NCI-H2107 treated with DMSO at 0.1 percent for 48 hours (cell line): ENCODE measurements around the gene F13A1.

Experiments used
- DNase-seq: peaks from one replicate; lab custom pipeline; 2025; ENCODE audit not compliant: unreplicated experiment; lab: John Stamatoyannopoulos, UW

Gene F13A1

GRCh38 chr6:6195080-6195479, 125.4 kb downstream of the F13A1 start:
- DNase-seq, result no peak

- no peak for DNase-seq
Observed at GRCh38 chr6:6193221-6193745, 127.2 kb downstream of the F13A1 start.

DNA sequence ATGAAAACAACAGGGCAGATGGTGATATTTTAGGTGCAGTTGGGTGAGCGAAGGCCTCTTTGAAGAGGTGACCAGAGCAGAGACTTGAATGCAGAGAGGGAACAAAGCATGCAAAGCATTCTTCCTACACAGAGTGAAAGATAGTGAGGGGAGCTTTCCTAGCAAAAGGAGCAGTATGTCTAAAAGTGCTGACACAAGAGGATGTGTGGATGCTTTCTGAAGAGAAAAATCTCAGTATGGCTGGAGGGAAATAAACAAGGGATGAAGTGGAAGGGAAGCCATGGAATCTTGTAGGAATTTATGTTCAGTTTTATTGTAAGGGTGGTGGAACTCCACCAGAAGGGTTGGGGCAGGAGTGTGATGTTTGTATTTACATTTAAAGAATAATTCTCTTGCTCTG, 128.6 kb downstream of the F13A1 start:
- no peak for DNase-seq

DNA sequence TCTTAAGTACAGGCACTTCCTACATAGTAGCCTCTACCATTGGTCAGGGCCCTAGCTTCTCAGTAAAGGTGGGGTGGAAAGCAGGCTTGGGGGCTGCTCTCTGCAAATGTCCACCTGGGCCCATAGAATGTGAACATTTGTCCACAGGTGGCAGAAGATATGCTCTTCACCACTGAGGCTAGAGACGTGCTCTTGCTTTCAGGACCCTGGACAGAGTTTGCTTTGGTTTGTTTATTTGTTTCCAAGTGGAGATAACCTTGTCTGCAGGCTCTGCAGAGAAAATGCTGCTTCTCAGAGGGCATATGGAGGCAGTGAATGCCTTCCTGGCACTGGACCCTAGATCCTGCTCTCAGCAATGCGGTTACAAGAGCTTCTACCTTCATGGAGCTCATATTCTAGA, 129.0 kb downstream of the F13A1 start:
- no peak for DNase-seq

- no peak for DNase-seq
Observed at GRCh38 chr6:6180684-6181083, 139.8 kb downstream of the F13A1 start.

- DNase-seq, result no peak
Observed at GRCh38 chr6:6179858-6180623, 140.4 kb downstream of the F13A1 start.

- no peak for DNase-seq
Observed at GRCh38 chr6:6178795-6179194, 141.7 kb downstream of the F13A1 start.

DNA sequence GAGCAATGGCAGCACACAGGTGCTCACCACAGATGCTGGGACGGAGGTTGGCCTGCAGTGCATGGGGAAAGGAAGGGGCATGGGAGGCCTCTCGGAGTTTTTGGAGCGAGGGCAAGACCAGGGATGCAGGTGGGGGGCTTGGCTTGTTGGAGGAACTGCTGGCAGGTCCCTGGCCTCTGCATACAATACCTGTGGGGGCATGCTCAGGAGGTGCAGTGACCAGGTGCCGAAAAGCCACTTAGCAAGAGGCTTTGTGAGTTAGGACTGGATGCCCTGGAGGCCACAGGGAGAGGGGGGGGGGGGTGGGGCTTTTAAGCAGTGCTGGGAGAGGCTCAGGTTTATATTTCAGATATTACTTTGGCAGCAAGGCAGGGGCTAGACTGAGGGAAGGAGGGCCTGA, 142.7 kb downstream of the F13A1 start:
- no peak for DNase-seq

GRCh38 chr6:6176586-6177228, 143.8 kb downstream of the F13A1 start:
- DNase-seq, result no peak

DNA sequence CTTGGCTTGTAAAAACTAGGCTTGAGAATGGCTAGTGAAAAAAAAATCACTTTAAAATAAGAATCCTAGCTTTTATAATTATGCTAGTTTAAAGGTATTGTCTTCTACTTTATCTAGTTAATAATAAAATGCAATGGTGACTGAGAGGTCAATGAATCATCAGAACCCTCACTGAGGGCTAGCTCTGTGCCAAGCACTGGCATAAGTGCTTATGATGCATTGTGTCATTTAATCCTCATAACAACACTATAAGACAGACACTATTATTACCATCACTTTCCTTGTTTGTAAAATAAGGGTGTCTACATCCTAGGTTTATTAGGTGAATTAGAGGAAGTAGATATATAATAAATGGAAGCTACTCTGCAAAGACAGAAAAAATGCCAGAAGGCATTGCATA, 144.3 kb downstream of the F13A1 start:
- no peak for DNase-seq

DNA sequence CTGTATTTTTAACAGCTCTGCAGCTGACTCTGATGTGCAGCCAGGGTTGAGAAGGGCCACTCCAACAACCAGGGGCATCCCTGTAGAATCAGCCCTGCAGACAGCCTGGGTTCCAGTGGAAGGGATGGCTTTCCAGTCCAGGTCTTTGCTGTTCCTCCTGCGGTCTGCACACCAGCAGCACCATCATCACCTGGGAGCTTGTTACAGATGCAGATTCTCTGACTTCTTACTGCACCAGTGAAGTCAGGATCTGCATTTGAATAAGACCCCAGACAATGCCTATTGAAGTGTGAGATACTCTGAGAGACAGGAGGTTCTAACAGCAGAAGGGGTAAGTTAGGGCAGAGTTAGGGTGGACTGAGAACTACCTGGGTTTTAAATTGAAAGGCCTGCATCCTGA, 151.3 kb downstream of the F13A1 start:
- no peak for DNase-seq

DNA sequence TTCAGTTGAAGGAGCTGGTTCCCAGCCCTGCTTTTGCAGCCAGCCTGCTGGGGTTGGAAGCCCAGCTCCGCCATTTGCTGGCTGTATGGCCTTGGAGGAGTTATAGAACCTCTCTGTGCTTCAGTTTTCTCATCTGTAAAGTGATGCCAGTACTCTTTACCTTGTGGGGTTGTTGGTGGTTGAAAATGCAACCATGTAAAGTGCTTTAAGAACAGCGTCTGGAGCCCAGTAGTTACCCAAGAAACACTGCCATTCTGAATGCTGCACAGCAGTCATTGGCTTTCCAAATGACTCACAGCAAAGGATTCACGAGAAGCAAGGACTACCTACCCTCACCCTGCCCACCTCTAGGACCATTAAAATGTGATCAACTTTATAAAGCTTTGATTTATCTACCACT, 154.4 kb downstream of the F13A1 start:
- DNase-seq, result no peak

GRCh38 chr6:6164367-6164766, 156.1 kb downstream of the F13A1 start:
- DNase-seq, result no peak

DNA sequence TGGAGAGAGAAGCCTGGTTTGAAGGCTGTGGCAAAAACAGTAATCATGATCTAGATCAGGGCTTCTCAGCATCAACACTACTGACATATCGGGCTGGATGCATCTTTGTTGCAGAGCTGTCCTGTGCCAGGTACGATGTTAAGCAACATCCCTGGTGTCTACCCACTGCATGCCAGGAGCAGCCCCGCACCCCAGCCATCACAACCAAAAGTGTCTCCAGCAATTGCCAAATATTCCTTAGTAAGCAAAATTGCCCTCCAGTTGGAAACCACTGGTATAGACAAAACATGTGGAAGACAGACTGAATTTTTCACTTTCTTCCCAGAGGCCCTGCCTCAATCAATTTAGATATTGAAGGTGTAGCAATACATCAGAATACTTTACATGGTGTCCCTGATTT, 166.1 kb downstream of the F13A1 start:
- no peak for DNase-seq

DNA sequence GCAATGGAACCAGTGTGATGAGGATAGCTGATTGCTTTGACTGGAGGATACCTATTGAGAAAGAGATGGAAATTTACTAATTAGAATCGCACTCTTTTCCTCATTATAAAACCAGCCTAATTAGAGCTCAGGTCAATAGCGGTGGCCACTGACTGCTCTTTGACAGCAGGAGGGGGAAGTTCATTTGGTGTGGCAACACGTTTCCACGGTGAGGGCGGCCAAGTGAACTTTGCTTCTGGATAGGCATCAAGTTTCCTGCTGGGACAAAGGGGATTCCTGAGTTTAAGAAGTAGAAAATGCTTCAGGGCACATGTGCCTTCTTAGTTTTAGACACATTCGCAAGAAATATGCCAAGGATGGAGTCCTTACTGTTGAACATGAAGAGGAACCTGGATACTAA, 168.4 kb downstream of the F13A1 start:
- DNase-seq, result no peak

- no peak for DNase-seq
Observed at GRCh38 chr6:6148192-6148815, 172.2 kb downstream of the F13A1 start.

- no peak for DNase-seq
Observed at GRCh38 chr6:6131492-6132109, 188.9 kb downstream of the F13A1 start.

DNA sequence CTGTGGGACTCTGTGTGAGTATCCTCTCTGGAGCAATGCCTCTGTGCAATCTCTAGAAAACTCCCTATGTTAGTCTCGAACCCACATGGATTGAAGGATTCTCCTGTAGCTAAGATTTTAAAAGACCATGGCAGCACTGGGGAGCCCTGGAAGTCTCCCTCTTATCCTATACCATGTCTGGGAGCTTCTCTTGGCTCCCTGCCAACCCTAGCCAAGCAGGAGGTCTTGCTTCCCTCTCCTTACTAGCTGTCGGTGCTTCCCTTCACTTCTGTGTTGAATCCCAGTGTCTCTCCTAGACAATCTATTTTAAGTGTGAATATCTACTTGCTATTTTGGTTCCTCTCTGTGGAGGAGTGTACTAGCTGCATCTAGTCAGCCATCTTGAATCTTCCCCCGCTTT, 195.0 kb downstream of the F13A1 start:
- DNase-seq, result no peak

GRCh38 chr6:6123803-6124202, 196.7 kb downstream of the F13A1 start:
- DNase-seq, result no peak

GRCh38 chr6:6121943-6122342, 198.5 kb downstream of the F13A1 start:
- DNase-seq, result no peak

DNA sequence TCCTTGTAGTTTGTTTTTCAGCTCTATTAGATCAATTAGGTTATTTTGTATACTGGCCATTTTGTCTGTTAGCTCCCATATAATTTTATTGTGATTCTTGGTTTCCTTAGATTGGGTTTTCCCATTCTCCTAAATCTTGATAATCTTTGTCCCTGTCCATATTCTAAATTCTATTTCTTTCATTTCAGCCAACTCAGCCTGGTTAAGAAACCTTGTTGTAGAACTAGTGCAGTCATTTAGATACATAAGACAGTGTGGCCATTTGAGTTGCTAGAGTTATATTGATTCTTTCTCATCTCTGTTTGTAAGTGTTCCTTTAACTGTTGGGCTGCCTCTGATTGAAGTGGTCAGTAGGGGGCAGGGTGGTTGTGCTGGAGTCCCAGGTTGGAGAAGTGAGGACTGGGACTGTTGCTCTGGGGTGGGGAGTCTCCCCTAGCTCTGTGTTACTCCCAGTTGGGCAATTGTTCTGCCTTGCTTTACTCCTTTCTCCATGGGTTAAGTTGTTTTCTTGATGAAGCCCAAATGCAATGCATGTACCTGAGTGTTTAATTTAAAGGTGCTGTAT, 214.9 kb downstream of the F13A1 start:
- DNase-seq, result no peak
